PC-9 (cell line): ENCODE measurements around the gene FOXP1. TPM values are rescaled to one million over a fixed set of nuclear protein-coding genes. Genes with fewer than 3 reads are reported as not detected.

ENCODE experiments used
- BruUV-seq: library from RNA; stranded (reverse); fragments of 400-500 nt; replicated peaks from 2 replicates; lab custom pipeline; 2021; lab: Mats Ljungman, UMichigan
- CTCF ChIA-PET: fragments of 300-600 bp; sonication (Branson Sonifier 250); formaldehyde crosslinking; loops from one replicate; lab custom pipeline; 2022; ENCODE audit warnings: antibody characterized with exemption; lab: Charles Lee
- POLR2A ChIA-PET: fragments of 300-600 bp; sonication (Branson Sonifier 250); formaldehyde crosslinking; loops from one replicate; lab custom pipeline; 2022; ENCODE audit warnings: antibody characterized with exemption; ENCODE audit not compliant: unreplicated experiment; lab: Charles Lee
- DNase-seq, 2 experiments: peaks; one replicate each; pipeline versions ENCODE4 v3.0.0 to v3.0.0-alpha.2; 2015 to 2022; ENCODE audit warnings: mixed read lengths in 1 of 2
- H2AFZ ChIP-seq: fragments of 200-600 bp; sonication (generic); 2 replicates; pipeline ENCODE4 v1.8.1; 2017; ENCODE audit warnings: antibody characterized with exemption
- H3F3A ChIP-seq: fragments of 200-600 bp; sonication (generic); 2 replicates; pipeline ENCODE4 v1.8.1; 2017; ENCODE audit warnings: antibody characterized with exemption, mild to moderate bottlenecking, low read depth; ENCODE audit not compliant: insufficient read depth
- H3K27ac ChIP-seq: fragments of 200-600 bp; sonication (generic); 2 replicates; pipeline ENCODE4 v1.6.1; 2016; ENCODE audit warnings: mixed run types
- H3K27me3 ChIP-seq: fragments of 200-600 bp; sonication (generic); 2 replicates; pipeline ENCODE4 v1.6.1; 2016; ENCODE audit warnings: low read depth, mixed run types; ENCODE audit not compliant: insufficient read depth
- H3K36me3 ChIP-seq: fragments of 200-600 bp; sonication (generic); 2 replicates; pipeline ENCODE4 v1.6.1; 2016; ENCODE audit warnings: low read depth, mixed run types
- H3K4me1 ChIP-seq: fragments of 200-600 bp; sonication (generic); replicated peaks from 2 replicates; pipeline ENCODE4 v1.6.1; 2016; ENCODE audit warnings: mixed run types; ENCODE audit not compliant: insufficient read depth
- H3K4me2 ChIP-seq: fragments of 200-600 bp; sonication (generic); 2 replicates; pipeline ENCODE4 v1.6.1; 2017; ENCODE audit warnings: mixed run types
- H3K4me3 ChIP-seq: fragments of 200-600 bp; sonication (generic); 2 replicates; pipeline ENCODE4 v1.6.1; 2016; ENCODE audit warnings: mixed run types
- H3K79me2 ChIP-seq: fragments of 200-600 bp; sonication (generic); 2 replicates; pipeline ENCODE4 v1.6.1; 2017; ENCODE audit warnings: low read depth, mixed run types
- H3K9me2 ChIP-seq: fragments of 200-600 bp; sonication (generic); 2 replicates; pipeline ENCODE4 v1.8.1; 2017; ENCODE audit warnings: mild to moderate bottlenecking; ENCODE audit not compliant: insufficient read depth
- H3K9me3 ChIP-seq: fragments of 200-600 bp; sonication (generic); 2 replicates; pipeline ENCODE4 v1.8.1; 2016; ENCODE audit warnings: low read depth; ENCODE audit not compliant: insufficient read depth
- H4K20me1 ChIP-seq: fragments of 200-600 bp; sonication (generic); 2 replicates; pipeline ENCODE4 v1.8.1; 2017; ENCODE audit not compliant: insufficient read depth
- EZH2 ChIP-seq: fragments of 200-600 bp; sonication (generic); IDR thresholded peaks from 2 replicates; pipeline ENCODE4 v1.8.0; 2017; ENCODE audit warnings: antibody characterized with exemption, low read depth
- intact Hi-C: fragments of 100-400 bp; cut with micrococcal nuclease; formaldehyde crosslinking; loops from one replicate; pipeline ENCODE4 v1.10.0; 2022; ENCODE audit not compliant: unreplicated experiment
- total RNA-seq: library from RNA; stranded (reverse); gene quantifications from 2 replicates; pipeline ENCODE4 v1.2.3, GENCODE V29; 2021
- TF ChIP-seq, protein P1 (sequence below): fragments of 200-600 bp; sonication (generic); conservative IDR thresholded peaks from 2 replicates; pipeline ENCODE4 v1.6.1; 2017; ENCODE audit warnings: mixed run types, antibody characterized with exemption, mild to moderate bottlenecking, moderate library complexity

The FOXP1 gene
- total RNA-seq, 1 experiment from 2014 or later = 33.3 TPM

GRCh38 chr3:71238355-71238757 is 345.2 kb downstream of the FOXP1 start:
- POLR2A ChIA-PET = no interaction called here
- no peaks in the 10 kb centered on the region for H3K9me2 ChIP-seq
- no peak overlapping the region for H2AFZ ChIP-seq

DNA sequence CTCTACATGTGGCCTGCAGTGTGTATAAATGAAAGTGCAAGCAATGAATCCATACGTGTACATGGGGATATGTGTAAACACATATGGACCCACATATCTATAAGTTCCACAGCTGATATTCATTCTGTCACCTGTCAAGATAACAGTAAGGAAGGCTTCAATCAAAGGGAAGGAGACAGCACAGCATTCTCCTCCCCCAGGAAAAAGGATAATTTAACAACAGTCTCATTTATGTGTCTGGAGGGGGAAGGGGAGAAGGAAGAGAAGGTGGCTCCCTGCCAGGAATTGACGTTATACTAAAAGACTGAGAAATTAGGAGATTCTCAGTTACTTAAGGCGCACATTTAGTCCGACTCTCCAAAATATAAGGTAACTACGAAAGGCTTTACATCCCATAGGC is 345.9 kb downstream of the FOXP1 start:
- DNase-seq = no peak
- Histone ChIP-seq H3K9me3 (no peaks in the 10 kb centered on the region), H3K27me3 (no peaks in the 10 kb centered on the region), H3K27ac (no peak overlapping the region), H3K4me3 (no peak overlapping the region), H3K36me3 (no peaks in the 10 kb centered on the region), H3K9me2 (no peaks in the 10 kb centered on the region), H3K79me2 (no peaks in the 10 kb centered on the region), H4K20me1 (no peaks in the 10 kb centered on the region), H3F3A (no peaks in the 10 kb centered on the region), H3K4me2 (no peak overlapping the region), H3K4me1 (no peaks in the 10 kb centered on the region), H2AFZ (no peak overlapping the region)
- intact Hi-C loops = no loop called here
- no peak for TF ChIP-seq EZH2
- TF ChIP-seq, protein P1, sequence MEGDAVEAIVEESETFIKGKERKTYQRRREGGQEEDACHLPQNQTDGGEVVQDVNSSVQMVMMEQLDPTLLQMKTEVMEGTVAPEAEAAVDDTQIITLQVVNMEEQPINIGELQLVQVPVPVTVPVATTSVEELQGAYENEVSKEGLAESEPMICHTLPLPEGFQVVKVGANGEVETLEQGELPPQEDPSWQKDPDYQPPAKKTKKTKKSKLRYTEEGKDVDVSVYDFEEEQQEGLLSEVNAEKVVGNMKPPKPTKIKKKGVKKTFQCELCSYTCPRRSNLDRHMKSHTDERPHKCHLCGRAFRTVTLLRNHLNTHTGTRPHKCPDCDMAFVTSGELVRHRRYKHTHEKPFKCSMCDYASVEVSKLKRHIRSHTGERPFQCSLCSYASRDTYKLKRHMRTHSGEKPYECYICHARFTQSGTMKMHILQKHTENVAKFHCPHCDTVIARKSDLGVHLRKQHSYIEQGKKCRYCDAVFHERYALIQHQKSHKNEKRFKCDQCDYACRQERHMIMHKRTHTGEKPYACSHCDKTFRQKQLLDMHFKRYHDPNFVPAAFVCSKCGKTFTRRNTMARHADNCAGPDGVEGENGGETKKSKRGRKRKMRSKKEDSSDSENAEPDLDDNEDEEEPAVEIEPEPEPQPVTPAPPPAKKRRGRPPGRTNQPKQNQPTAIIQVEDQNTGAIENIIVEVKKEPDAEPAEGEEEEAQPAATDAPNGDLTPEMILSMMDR = no peak
- no TSS peak for BruUV-seq
- CTCF ChIA-PET = no interaction called here
- POLR2A ChIA-PET = no interaction called here

More at GRCh38 chr3:71238355-71238757, 345.2 kb downstream of the FOXP1 start:
- Histone ChIP-seq H3K4me2 (no peak overlapping the region), H3K4me3 (no peak overlapping the region), H4K20me1 (no peaks in the 10 kb centered on the region), H3K36me3 (no peaks in the 10 kb centered on the region), H3K9me3 (no peaks in the 10 kb centered on the region), H3K4me1 (no peaks in the 10 kb centered on the region), H3K27ac (no peak overlapping the region), H3K79me2 (no peaks in the 10 kb centered on the region), H3K27me3 (no peaks in the 10 kb centered on the region), H3F3A (no peaks in the 10 kb centered on the region)
- DNase-seq = no peak
- no TSS peak for BruUV-seq
- CTCF ChIA-PET = no interaction called here
- intact Hi-C loops = no loop called here
- TF ChIP-seq EZH2 = no peak
- TF ChIP-seq, protein P1 = no peak

GRCh38 chr3:71235846-71236245 is 347.7 kb downstream of the FOXP1 start:
- no peaks in the 10 kb centered on the region for H4K20me1 ChIP-seq
- H3K79me2 ChIP-seq = no peaks in the 10 kb centered on the region
- no peak overlapping the region for H3K4me3 ChIP-seq
- H3K4me1 ChIP-seq = no peaks in the 10 kb centered on the region
- no peak overlapping the region for H3K4me2 ChIP-seq
- ChIA-PET POLR2A (no interaction called here), CTCF (no interaction called here)
- H3F3A ChIP-seq = no peaks in the 10 kb centered on the region
- H3K9me2 ChIP-seq = no peaks in the 10 kb centered on the region
- H3K9me3 ChIP-seq = no peaks in the 10 kb centered on the region
- H3K27ac ChIP-seq = no peak overlapping the region
- H3K36me3 ChIP-seq = no peaks in the 10 kb centered on the region
- DNase-seq = no peak
- no TSS peak for BruUV-seq
- TF ChIP-seq, protein P1 = no peak
- no peak for TF ChIP-seq EZH2
- intact Hi-C loops = no loop called here
- H2AFZ ChIP-seq = no peak overlapping the region
- H3K27me3 ChIP-seq = no peaks in the 10 kb centered on the region
